HG03439 (cell line): ENCODE results near the gene FUCA1.
A peak's percentile ranks its signal among the peaks of the same experiment; 100 is the strongest.
"Not testable (repeated sequence)": the region's sequence is repeated elsewhere in the genome, so short reads cannot be mapped to it uniquely, and the experiment has no call there.

Experiments
- ATAC-seq: cut with Tn5 transposase; IDR thresholded peaks from one replicate; pipeline ENCODE4 v1.9.1; 2021; ENCODE audit warnings: mild to moderate bottlenecking, moderate library complexity; ENCODE audit not compliant: unreplicated experiment

The FUCA1 gene

GRCh38 chr1:23896491-23896890, 28.4 kb upstream of the FUCA1 start:
- ATAC-seq: no peak

GRCh38 chr1:23895993-23896392, 27.9 kb upstream of the FUCA1 start:
- ATAC-seq: no peak

DNA sequence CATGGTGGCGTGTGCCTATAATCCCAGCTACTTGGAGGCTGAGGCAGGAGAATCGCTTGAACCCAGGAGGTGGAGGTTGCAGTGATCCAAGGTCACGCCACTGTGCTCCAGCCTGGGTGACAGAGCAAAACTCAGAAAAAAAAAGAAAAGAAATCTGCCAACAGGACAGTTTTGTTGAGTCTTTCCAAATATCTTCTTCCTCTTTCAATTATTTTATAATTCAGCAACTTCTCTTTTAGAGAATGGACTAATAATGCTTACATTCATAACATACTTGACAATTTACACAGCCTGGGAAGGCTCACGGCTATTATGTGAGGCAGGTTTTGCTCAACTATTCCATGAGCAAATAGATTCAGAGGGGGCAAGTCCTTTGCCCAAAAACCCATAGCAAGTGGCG, 27.0 kb upstream of the FUCA1 start:
- no peak for ATAC-seq

- no peak for ATAC-seq
Observed at GRCh38 chr1:23889074-23889473, 21.0 kb upstream of the FUCA1 start.

DNA sequence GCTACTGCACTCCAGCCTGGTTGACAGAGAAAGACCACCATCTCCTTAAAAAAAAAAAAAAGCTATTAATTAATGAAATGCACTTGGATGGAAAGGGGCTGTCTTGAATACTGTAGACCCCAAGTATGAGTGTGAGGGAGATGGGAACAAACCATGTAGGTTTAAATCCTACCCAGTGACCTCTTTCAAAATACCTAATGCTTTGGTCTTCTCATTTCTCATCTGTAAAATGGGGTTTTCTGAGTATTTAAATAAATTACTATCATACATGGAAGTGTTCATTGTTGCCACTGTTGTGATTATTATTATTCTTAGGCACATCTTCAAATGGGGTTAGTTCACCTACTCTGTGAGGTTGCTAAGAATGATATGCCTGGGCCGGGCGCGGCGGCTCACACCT, 17.1 kb upstream of the FUCA1 start:
- ATAC-seq: no peak

- ATAC-seq: no peak
Observed at GRCh38 chr1:23882746-23883145, 14.7 kb upstream of the FUCA1 start.

GRCh38 chr1:23879809-23880208, 11.7 kb upstream of the FUCA1 start:
- no peak for ATAC-seq

GRCh38 chr1:23878668-23879067, 10.6 kb upstream of the FUCA1 start:
- no peak for ATAC-seq

GRCh38 chr1:23875382-23875781, 7.3 kb upstream of the FUCA1 start:
- no peak for ATAC-seq

- ATAC-seq: no peak
Observed at GRCh38 chr1:23872421-23872820, 4.3 kb upstream of the FUCA1 start.

DNA sequence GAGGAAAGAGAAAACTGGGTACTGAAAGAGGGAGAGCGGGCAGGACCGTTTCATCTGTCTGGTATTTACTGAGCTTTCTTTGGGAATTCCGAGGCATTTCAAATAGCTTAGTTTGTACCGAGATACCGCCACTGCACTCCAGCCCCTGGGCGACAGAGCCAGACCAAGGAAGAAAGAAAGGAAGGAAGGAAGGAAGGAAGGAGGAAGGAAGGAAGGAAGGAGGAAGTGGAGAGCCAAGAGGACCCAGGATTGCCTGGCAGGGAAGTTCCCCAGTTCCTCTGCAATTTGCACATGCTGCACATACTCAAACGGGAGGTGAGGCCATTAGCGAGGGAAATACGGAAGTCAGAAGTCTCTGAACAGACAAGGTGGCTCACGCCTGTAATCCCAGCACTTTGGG, 961 bp upstream of the FUCA1 start:
- ATAC-seq: no peak

DNA sequence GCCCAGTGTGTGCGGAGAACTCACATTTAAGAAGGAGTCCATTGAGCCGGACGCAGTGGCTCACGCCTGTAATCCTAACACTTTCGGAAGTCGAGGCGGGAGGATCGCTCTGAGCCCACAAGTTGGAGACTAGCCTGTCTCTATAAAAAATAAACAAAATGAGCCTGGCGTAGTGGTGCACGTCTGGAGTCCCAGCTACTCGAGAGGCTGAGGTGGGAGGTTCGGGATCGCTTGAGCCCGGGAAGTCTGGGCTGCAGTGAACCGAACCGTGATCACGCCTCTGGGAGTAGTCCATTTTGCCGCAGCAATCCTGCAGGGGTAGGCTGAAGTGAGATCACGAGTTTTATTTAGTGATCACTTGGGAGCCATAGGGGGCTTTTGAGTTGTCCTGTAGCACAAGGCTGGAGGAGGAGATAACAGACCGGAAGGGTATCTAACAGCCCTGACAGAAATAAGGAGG, 497 bp upstream of the FUCA1 start:
- peak; percentile 4 for ATAC-seq

DNA sequence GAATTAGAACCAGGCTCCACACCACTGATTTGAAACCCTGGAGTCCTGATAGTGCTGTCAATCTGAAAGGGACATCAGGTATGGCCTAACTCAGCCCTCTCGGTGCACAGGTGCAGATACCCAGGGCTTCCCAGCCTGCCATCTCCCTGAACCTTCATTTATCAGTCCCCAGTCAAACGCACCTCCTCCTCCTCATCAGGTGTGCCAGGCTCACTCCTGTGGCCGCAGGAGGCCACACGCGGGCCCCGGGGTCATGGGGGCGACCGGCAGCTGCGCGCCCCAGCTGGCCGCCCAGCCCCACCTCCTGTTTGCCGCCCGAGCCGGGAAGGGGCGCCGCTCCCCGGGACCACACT, 572 bp downstream of the FUCA1 start:
- ATAC-seq: no peak

GRCh38 chr1:23865543-23865930, 2.6 kb downstream of the FUCA1 start:
- no peak for ATAC-seq

- no peak for ATAC-seq
Observed at GRCh38 chr1:23864801-23865542, 3.1 kb downstream of the FUCA1 start.

DNA sequence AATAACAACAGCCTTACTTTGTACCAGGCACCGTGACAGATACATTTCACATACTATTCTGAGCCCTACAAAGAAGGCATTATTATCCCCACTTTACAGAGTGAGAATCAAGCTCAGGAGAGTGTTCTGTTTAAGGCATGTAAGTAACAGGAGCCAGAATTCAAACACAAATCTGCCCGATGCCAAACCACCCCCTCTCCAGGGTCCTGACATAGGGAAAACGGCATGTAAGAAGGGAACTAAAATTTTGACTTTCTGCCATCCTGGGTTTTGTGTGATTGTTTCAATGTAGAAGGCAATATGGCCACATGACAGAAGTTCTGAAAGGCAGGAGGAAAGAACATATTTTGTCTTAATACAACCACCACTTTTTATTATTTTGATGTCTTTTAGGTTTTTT, 5.5 kb downstream of the FUCA1 start:
- ATAC-seq: no peak

- no peak for ATAC-seq
Observed at GRCh38 chr1:23854568-23854967, 13.5 kb downstream of the FUCA1 start.

DNA sequence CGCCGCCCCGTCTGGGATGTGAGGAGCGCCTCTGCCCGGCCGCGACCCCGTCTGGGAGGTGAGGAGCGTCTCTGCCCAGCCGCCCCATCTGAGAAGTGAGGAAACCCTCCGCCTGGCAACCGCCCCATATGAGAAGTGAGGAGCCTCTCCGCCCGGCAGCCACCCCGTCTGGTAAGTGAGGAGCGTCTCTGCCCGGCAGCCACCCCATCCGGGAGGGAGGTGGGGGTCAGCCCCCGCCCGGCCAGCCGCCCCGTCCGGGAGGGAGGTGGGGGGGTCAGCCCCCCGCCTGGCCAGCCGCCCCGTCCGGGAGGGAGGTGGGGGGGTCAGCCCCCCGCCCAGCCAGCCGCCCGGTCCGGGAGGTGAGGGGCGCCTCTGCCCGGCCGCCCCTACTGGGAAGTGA, 15.0 kb downstream of the FUCA1 start:
- not testable (repeated sequence) for ATAC-seq

- not testable (repeated sequence) for ATAC-seq
Observed at GRCh38 chr1:23851406-23851805, 16.7 kb downstream of the FUCA1 start.

GRCh38 chr1:23848673-23849616, 19.1 kb downstream of the FUCA1 start:
- no peak for ATAC-seq

DNA sequence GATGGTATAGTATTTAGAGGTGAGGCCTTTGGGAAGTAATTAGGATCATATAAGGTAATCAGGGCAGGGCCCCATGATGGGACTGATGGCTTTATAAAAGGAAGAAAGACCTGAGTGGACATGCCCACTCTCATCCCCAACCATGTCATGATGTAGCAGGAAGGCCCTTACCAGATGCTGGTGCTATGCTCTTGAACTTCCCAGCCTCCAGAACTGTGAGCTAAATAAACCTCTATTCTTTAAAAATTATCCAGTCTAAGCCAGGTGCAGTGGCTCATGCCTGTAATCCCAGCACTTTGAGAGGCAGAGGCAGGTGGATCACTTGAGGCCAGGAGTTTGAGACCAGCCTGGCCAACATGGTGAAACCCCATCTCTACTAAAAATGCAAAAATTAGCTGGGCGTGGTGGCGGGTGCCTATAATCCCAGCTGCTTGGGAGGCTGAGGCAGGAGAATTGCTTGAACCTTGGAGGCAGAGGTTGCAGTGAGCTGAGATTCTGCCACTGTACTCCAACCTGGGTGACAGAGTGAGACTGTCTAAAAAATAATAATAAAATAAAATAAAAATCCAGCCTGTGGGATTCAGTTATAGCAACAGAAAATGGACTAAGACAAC, 20.5 kb downstream of the FUCA1 start:
- not testable (repeated sequence) for ATAC-seq

GRCh38 chr1:23845163-23845562, 22.9 kb downstream of the FUCA1 start:
- ATAC-seq: no peak
